HG03457 (cell line): ENCODE data around the gene CACNG1.

ENCODE experiments used
- ATAC-seq: cut with Tn5 transposase; IDR thresholded peaks from one replicate; pipeline ENCODE4 v1.9.1; 2021; ENCODE audit warnings: moderate number of reproducible peaks; ENCODE audit not compliant: unreplicated experiment

The CACNG1 gene

DNA sequence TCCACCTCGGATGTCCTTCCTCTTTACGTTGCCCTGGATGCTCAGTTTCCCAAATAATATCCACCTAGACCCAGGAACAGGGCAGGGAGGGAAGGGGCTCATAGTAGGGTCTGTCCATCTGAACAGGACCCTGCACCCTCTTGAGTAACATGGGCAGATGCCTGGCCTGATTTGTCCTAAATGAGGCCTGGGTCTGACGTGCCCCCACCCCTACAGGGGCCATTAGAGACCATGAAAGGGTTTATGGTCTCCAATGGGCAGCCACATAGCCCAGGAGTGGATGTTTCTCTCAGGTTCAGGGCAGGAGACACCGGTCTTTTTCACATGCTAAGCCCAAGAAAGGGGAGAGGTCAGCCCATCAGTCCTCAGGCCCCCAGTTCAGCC, 6.8 kb downstream of the CACNG1 start:
- no peak for ATAC-seq

- no peak for ATAC-seq
These were observed 7.5 kb downstream of the CACNG1 start for GRCh38 chr17:67051837-67052236.

GRCh38 chr17:67052720-67053437, 8.5 kb downstream of the CACNG1 start:
- ATAC-seq = no peak

DNA sequence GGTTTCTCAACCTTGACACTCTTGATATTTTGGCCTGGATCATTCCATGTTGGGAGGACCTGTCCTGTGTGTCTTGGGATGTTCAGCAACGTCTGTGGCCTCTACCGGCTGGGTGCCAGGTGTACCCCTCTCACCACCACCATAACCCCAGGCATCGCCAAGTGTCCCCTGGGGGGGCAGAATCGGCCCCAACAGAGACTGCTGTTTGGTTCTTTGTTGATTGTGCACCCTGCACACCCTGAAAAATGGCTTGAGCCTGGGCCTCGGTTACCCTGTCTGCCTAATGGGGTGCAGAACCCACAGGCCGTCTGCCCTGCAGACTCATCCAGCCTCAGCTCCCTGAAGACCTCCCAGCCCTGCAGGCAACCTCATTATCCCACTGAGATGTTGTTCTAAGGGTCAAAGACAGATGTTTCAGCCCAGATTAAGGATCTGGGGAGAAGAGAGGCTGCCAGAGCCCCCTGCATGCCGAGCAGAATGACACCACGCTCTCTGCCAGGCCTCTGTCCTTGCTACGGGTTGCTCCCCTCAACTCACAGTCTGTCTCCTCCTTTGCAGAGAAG, 9.2 kb downstream of the CACNG1 start:
- ATAC-seq = no peak

DNA sequence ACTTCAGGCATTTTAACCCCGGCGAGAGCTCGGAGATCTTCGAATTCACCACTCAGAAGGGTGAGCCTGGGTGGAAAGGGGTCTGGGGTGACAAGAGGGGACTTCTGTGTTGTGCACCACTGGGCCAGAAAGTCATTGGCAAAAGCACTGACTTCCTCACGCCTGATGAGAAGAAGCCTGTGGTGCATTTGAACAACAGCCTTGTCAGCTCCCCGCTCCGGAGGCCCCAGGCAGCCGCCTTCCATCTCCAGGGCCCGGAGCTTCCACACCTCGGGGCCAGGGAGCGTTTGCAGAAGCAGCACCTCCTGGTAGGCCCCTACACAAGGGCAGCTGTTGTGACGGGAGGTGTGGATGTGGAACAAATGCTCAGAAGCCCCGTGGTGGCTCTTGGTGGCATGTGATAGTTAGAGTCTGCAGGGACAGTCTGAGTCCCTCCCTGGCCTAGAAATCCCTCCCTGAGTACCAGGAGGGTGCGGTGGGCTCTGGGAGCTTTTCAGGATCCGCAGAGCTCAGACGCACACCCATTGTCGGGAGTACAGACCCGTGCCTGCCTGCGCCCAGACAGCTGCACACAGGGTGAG, 9.7 kb downstream of the CACNG1 start:
- ATAC-seq = no peak

GRCh38 chr17:67054608-67055007, 10.3 kb downstream of the CACNG1 start:
- ATAC-seq = no peak

GRCh38 chr17:67055041-67055443, 10.7 kb downstream of the CACNG1 start:
- ATAC-seq = no peak

- no peak for ATAC-seq
These were observed 11.7 kb downstream of the CACNG1 start for GRCh38 chr17:67055811-67056745.

DNA sequence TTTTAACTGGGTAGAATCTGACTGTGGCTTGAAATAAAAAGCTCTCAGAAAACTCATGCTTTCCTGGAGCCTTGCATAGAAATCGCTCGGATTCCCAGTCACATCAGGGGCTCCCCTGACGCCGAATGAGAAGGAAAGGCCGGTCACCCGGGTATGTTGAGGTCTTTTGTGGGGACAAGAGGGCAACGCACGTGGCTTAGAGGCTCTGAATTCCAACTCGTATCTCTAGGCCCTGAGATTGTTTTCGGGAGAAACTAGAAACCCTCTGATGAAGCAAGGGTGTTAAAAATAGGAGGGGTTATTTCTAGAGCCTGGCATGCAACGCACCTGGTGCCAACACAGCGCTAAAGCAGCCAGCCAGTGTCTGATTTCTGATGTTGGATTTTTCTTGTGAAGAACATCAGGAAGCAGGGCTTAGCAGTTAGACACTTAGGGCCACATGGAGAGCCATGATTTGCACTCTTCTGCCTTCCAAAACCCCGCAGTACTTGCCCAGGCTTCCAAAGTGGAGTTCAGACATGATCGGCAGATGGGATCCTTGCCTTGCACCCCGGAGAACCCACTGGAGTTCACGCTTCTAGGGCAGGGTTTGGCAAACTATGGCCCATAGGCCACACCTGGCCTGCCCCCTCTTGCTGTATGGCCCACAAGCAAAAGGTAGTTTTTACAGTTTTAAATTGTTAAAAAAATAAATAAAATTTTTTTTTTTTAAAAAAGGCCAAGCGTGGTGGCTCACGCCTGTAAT, 12.6 kb downstream of the CACNG1 start:
- ATAC-seq = no peak

DNA sequence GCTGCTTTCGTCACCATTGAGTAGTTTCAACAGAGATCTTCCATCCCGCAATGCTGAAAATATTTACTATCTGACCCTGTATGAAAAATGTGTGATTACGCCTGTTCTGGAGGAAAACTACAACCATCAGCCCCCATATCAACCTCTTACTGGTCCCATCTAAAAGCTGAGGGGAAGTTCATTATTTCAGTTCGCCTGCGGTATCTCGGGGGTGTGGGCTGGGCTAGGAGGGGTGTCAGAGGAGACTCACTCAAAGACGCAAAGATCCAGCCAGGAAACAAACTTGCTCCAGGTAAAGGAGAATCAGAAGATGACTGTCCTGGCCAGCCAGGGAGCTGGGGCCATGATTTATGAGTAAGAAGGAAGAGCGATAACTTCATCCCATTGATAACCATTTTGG, 13.7 kb downstream of the CACNG1 start:
- ATAC-seq = no peak

GRCh38 chr17:67059372-67059771, 15.0 kb downstream of the CACNG1 start:
- no peak for ATAC-seq

DNA sequence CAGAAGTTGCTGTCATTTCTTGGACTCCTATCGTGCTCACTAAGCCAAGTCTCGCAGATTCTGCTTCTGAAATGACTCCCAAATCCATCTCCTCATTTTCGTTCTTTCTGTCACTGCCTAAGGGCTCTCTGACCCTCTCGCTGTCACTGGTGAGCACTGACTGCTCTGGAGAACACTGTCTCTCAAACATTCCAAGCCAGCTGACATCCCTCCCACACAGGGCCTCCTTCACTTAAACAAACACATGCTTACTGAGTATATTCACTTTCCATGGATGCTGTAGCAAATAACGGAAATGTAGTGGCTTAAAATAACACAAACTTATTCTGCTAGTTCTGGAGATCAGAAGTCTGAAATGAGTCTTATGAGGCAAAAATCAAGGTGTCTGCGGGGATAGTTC, 18.8 kb downstream of the CACNG1 start:
- no peak for ATAC-seq

GRCh38 chr17:67066717-67067116, 22.4 kb downstream of the CACNG1 start:
- no peak for ATAC-seq

GRCh38 chr17:67067571-67068482, 23.5 kb downstream of the CACNG1 start:
- no peak for ATAC-seq

GRCh38 chr17:67068999-67069398, 24.6 kb downstream of the CACNG1 start:
- no peak for ATAC-seq

GRCh38 chr17:67069603-67070136, 25.3 kb downstream of the CACNG1 start:
- no peak for ATAC-seq

DNA sequence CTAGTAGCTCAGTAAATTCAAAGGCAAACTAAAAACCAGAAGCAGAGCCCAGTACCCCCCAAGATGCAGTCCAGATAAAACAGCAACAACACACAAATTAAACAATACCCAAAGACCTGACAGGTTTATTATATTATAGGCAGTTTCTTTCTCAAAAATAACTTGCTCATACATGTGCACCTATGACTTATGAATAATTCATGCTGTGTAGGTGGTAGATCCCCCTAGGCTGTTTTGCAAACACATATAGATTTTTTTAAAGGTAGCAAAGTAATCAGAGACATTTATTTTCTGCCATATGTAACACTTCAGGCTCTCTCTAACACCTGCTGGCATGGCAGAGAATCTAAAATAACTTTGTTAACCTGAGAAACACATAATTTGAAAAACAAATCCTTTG, 27.2 kb downstream of the CACNG1 start:
- ATAC-seq = no peak

DNA sequence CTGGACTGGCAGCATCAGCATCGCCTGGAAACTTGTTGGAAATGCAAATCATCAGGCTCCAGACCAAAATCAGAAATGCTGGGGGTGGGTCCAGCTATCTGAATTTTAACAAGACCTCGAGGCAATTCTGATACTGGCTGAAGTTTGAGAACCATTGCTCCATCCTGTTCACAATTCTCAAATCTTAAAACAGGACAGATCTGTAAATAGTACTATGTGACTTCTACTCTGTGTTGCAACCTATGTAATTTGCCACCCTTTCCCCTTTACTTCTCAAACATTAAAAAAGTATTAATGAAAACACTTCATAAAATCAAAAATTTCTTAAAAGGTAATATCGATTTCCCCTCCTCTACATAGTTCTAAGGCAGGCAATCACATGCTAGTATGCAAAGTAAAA, 28.5 kb downstream of the CACNG1 start:
- ATAC-seq = no peak

GRCh38 chr17:67074781-67075180, 30.4 kb downstream of the CACNG1 start:
- no peak for ATAC-seq

GRCh38 chr17:67076290-67076689, 31.9 kb downstream of the CACNG1 start:
- no peak for ATAC-seq
